OCI-LY7 (cell line): ENCODE data around the gene LPCAT1. TPM values are rescaled to one million over a fixed set of nuclear protein-coding genes. Genes with fewer than 3 reads are reported as not detected.

Experiments
- BruUV-seq: library from RNA; stranded (reverse); fragments of 400-500 nt; replicated peaks from 2 replicates; lab custom pipeline; 2021; lab: Mats Ljungman, UMichigan
- CTCF ChIA-PET: fragments of 300-600 bp; sonication (Branson Sonifier 250); formaldehyde crosslinking; loops from one replicate; lab custom pipeline; 2022; ENCODE audit warnings: antibody characterized with exemption; ENCODE audit not compliant: unreplicated experiment; lab: Charles Lee
- POLR2A ChIA-PET: fragments of 300-600 bp; sonication (Branson Sonifier 250); formaldehyde crosslinking; loops from one replicate; lab custom pipeline; 2022; ENCODE audit warnings: antibody characterized with exemption; lab: Charles Lee
- DNase-seq: peaks from one replicate; pipeline ENCODE4 v3.0.0-alpha.2; 2015; ENCODE audit warnings: low spot score
- H2AFZ ChIP-seq: fragments of 200-600 bp; sonication (generic), shearing (Covaris generic); 2 replicates; pipeline ENCODE4 v1.6.1; 2014; ENCODE audit warnings: mild to moderate bottlenecking, antibody characterized with exemption, low read length, moderate library complexity
- H3K27ac ChIP-seq: fragments of 200-600 bp; sonication (generic); 2 replicates; pipeline ENCODE4 v1.5.1; 2014; ENCODE audit warnings: mixed run types, low read depth, mild to moderate bottlenecking, moderate library complexity, low read length, inconsistent platforms; ENCODE audit not compliant: poor library complexity, severe bottlenecking
- H3K36me3 ChIP-seq: fragments of 200-600 bp; sonication (generic); 2 replicates; pipeline ENCODE4 v1.6.1; 2014; ENCODE audit warnings: mild to moderate bottlenecking, antibody characterized with exemption, low read length, moderate library complexity, mixed read lengths; ENCODE audit not compliant: insufficient read depth
- H3K4me1 ChIP-seq: fragments of 200-600 bp; sonication (generic); 2 replicates; pipeline ENCODE4 v1.5.1; 2014; ENCODE audit warnings: mild to moderate bottlenecking, low read length; ENCODE audit not compliant: insufficient read depth, poor library complexity, severe bottlenecking
- H3K4me2 ChIP-seq: fragments of 200-600 bp; sonication (generic); 2 replicates; pipeline ENCODE4 v1.6.1; 2014; ENCODE audit warnings: mild to moderate bottlenecking, low read length
- H3K4me3 ChIP-seq: fragments of 200-600 bp; sonication (generic); 2 replicates; pipeline ENCODE4 v1.5.1; 2014; ENCODE audit warnings: mild to moderate bottlenecking, low read depth, low read length; ENCODE audit not compliant: poor library complexity, severe bottlenecking
- H3K79me2 ChIP-seq: fragments of 200-600 bp; sonication (generic); 2 replicates; pipeline ENCODE4 v1.6.1; 2016; ENCODE audit warnings: low read depth, mild to moderate bottlenecking, low read length, moderate library complexity, mixed read lengths; ENCODE audit not compliant: insufficient read depth
- H3K9me2 ChIP-seq: fragments of 200-600 bp; sonication (generic); 2 replicates; pipeline ENCODE4 v1.6.1; 2016; ENCODE audit warnings: mild to moderate bottlenecking, low read length, mixed read lengths; ENCODE audit not compliant: insufficient read depth
- H3K9me3 ChIP-seq: fragments of 200-600 bp; sonication (generic); 2 replicates; pipeline ENCODE4 v1.6.1; 2014; ENCODE audit warnings: mild to moderate bottlenecking, mixed run types, low read length, mixed read lengths
- H4K20me1 ChIP-seq: fragments of 200-600 bp; sonication (generic); 2 replicates; pipeline ENCODE4 v1.6.1; 2014; ENCODE audit warnings: mild to moderate bottlenecking, antibody characterized with exemption, low read length, moderate library complexity, mixed read lengths; ENCODE audit not compliant: insufficient read depth
- EZH2phosphoT487 ChIP-seq: fragments of 200-600 bp; sonication (generic); IDR thresholded peaks from 2 replicates; pipeline ENCODE4 v1.6.1; 2018; ENCODE audit warnings: low read depth, borderline replicate concordance, mild to moderate bottlenecking, mixed run types, antibody characterized with exemption, low read length, moderate library complexity, mixed read lengths
- intact Hi-C: fragments of 100-400 bp; cut with micrococcal nuclease; formaldehyde crosslinking; loops from one replicate; pipeline ENCODE4 v1.10.0; 2022; ENCODE audit not compliant: unreplicated experiment
- total RNA-seq, 2 experiments: library from RNA; depleted of rRNA in 1 of 2; stranded (reverse); fragments of >200 nt in 1 of 2; shearing (Covaris generic) in 1 of 2; gene quantifications; 2 replicates each; pipeline ENCODE4 v1.2.3, GENCODE V29; 2014 to 2022
- TF ChIP-seq, protein P1 (sequence below): fragments of 200-600 bp; sonication (generic); conservative IDR thresholded peaks from 2 replicates; pipeline ENCODE4 v1.5.1; 2014; ENCODE audit warnings: mild to moderate bottlenecking, antibody characterized with exemption, low read length, moderate library complexity, mixed read lengths

The LPCAT1 gene
- total RNA-seq, 2 experiments from 2014 or later = 47.7 to 63.6 TPM

DNA sequence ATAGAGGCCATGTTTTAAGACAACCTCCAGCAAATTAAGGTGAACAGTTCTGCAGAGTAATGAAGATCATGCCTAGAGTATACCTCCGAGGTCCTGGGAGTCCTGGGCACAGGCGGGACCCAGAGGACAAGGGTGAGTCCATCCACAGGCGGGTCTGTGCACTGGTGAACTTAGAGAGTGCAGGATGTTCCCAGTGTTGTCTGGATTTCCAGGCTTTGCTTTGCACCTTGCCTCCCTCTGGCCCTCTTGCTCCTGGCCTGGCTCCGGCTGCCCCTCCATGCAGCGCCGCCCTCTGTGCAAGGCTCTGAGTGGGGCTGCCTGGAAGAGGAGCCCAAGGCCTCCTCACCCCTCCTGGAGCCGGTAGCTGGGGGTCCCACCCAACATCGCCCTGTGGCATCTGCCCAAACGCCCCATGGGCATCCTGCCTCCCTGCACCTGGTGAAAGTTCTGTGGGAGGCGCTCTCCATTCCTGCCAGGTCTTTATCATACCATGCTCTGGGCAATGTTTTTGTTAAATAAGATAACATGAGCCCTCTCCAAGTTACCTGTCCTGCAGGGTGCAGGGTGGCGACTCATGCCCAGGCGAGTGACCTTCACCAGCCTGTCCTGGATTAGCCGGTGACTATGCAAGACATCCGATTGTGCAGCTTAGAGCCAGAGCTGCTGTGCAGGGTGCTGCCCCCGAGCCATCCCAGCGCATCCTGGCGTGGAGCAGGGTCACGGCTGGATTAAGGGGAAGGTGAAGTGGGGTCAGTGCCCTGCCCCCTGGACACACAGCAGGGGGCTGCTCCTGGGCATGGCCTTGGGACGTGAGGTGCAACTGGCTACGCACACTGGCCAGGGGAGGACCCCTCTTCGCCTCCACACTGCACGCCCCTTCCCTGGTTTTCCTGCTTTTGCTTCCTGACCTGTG is 41.3 kb upstream of the LPCAT1 start:
- H3K27ac ChIP-seq = no peak overlapping the region
- POLR2A ChIA-PET = no interaction called here
- no peaks in the 10 kb centered on the region for H4K20me1 ChIP-seq
- CTCF ChIA-PET = no interaction called here
- BruUV-seq = no TSS peak
- H3K36me3 ChIP-seq = no peaks in the 10 kb centered on the region
- H3K4me3 ChIP-seq = no peak overlapping the region
- no peak for DNase-seq
- H3K9me2 ChIP-seq = no peaks in the 10 kb centered on the region
- H3K4me1 ChIP-seq = no peaks in the 10 kb centered on the region
- no peak overlapping the region for H3K4me2 ChIP-seq
- H3K79me2 ChIP-seq = no peaks in the 10 kb centered on the region
- H3K9me3 ChIP-seq = no peaks in the 10 kb centered on the region
- intact Hi-C loops = no loop called here
- TF ChIP-seq, protein P1, sequence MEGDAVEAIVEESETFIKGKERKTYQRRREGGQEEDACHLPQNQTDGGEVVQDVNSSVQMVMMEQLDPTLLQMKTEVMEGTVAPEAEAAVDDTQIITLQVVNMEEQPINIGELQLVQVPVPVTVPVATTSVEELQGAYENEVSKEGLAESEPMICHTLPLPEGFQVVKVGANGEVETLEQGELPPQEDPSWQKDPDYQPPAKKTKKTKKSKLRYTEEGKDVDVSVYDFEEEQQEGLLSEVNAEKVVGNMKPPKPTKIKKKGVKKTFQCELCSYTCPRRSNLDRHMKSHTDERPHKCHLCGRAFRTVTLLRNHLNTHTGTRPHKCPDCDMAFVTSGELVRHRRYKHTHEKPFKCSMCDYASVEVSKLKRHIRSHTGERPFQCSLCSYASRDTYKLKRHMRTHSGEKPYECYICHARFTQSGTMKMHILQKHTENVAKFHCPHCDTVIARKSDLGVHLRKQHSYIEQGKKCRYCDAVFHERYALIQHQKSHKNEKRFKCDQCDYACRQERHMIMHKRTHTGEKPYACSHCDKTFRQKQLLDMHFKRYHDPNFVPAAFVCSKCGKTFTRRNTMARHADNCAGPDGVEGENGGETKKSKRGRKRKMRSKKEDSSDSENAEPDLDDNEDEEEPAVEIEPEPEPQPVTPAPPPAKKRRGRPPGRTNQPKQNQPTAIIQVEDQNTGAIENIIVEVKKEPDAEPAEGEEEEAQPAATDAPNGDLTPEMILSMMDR = no peak
- TF ChIP-seq EZH2phosphoT487 = no peak
- H2AFZ ChIP-seq = no peak overlapping the region

DNA sequence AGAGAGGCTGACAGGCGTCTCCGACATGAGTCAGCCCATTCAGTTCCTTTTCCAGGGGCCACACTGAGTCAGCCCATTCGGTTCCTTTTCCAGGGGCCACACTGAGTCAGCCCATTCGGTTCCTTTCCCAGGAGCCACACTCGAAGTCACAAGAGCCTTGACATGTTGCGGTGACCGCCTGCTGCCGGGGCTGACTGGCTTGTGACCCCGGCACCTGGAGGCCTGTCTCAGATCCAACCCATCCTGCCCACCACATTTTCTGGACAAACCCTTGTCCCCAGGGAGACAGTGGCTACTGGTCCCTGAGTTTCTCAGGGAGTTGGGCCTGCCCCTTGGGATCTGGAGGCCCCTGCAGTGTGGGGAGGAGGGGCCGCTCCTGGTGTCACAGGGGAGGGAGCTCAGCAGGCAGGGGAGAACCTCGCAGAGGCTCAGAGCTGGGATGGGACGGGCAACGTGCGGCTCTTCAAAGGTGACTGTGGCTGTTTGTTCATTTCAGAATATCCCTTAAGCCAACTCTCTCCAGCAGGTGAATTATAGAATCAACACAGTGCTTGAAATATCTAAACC is 40.5 kb upstream of the LPCAT1 start:
- no peaks in the 10 kb centered on the region for H3K79me2 ChIP-seq
- H4K20me1 ChIP-seq = no peaks in the 10 kb centered on the region
- DNase-seq = no peak
- no TSS peak for BruUV-seq
- H3K36me3 ChIP-seq = no peaks in the 10 kb centered on the region
- H2AFZ ChIP-seq = no peak overlapping the region
- ChIA-PET POLR2A (no interaction called here), CTCF (no interaction called here)
- no peak overlapping the region for H3K4me3 ChIP-seq
- TF ChIP-seq EZH2phosphoT487 = no peak
- H3K9me3 ChIP-seq = no peaks in the 10 kb centered on the region
- no peaks in the 10 kb centered on the region for H3K9me2 ChIP-seq
- no peaks in the 10 kb centered on the region for H3K4me1 ChIP-seq
- no peak overlapping the region for H3K27ac ChIP-seq
- H3K4me2 ChIP-seq = no peak overlapping the region
- intact Hi-C loops = no loop called here

DNA sequence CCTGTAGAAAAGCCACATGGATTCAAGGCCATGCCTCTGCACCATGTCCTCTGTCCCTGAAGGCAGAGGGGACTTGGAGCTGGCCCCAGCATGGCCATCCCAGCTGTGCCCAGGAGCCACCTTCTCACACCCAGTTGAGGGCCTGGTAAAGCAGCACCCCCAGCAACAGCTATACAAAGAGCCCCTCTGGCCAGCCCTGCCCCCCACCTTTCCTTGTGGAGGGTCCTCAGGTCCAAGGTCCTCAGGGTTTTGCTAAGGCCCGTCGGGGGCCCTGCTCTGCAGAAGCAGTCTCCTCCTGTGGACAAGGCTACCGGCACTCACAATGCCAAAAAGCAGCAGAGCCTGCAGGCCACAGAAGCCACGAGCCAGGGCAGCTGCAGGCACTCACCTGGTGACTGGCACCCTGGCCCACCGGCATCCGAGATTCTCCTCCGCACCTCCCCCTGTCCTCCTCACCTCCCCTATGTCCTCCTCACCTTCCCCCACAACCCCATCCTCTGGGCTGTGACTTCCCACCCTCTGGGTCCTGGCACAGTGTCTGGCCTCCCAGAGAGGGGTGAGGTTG is 39.9 kb upstream of the LPCAT1 start:
- CTCF ChIA-PET = no interaction called here
- Histone ChIP-seq H3K9me3 (no peaks in the 10 kb centered on the region), H4K20me1 (no peaks in the 10 kb centered on the region), H3K27ac (no peak overlapping the region), H3K9me2 (no peaks in the 10 kb centered on the region), H3K4me2 (no peak overlapping the region), H3K4me1 (no peaks in the 10 kb centered on the region), H3K4me3 (no peak overlapping the region), H3K36me3 (no peaks in the 10 kb centered on the region), H2AFZ (no peak overlapping the region), H3K79me2 (no peaks in the 10 kb centered on the region)
- DNase-seq = no peak
- POLR2A ChIA-PET = no interaction called here
- no TSS peak for BruUV-seq
- TF ChIP-seq, protein P1 = no peak
- TF ChIP-seq EZH2phosphoT487 = no peak
- intact Hi-C loops = no loop called here
